NK-92 treated with Interleukin-12 subunit alpha and Interleukin-12 subunit beta, amount 100 ng/mL, for 24 hours (cell line): ENCODE data around the gene DSG3.

ENCODE experiments used
- DNase-seq: peaks from one replicate; lab custom pipeline; 2025; lab: John Stamatoyannopoulos, UW

Gene DSG3, protein sequence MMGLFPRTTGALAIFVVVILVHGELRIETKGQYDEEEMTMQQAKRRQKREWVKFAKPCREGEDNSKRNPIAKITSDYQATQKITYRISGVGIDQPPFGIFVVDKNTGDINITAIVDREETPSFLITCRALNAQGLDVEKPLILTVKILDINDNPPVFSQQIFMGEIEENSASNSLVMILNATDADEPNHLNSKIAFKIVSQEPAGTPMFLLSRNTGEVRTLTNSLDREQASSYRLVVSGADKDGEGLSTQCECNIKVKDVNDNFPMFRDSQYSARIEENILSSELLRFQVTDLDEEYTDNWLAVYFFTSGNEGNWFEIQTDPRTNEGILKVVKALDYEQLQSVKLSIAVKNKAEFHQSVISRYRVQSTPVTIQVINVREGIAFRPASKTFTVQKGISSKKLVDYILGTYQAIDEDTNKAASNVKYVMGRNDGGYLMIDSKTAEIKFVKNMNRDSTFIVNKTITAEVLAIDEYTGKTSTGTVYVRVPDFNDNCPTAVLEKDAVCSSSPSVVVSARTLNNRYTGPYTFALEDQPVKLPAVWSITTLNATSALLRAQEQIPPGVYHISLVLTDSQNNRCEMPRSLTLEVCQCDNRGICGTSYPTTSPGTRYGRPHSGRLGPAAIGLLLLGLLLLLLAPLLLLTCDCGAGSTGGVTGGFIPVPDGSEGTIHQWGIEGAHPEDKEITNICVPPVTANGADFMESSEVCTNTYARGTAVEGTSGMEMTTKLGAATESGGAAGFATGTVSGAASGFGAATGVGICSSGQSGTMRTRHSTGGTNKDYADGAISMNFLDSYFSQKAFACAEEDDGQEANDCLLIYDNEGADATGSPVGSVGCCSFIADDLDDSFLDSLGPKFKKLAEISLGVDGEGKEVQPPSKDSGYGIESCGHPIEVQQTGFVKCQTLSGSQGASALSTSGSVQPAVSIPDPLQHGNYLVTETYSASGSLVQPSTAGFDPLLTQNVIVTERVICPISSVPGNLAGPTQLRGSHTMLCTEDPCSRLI

DNA sequence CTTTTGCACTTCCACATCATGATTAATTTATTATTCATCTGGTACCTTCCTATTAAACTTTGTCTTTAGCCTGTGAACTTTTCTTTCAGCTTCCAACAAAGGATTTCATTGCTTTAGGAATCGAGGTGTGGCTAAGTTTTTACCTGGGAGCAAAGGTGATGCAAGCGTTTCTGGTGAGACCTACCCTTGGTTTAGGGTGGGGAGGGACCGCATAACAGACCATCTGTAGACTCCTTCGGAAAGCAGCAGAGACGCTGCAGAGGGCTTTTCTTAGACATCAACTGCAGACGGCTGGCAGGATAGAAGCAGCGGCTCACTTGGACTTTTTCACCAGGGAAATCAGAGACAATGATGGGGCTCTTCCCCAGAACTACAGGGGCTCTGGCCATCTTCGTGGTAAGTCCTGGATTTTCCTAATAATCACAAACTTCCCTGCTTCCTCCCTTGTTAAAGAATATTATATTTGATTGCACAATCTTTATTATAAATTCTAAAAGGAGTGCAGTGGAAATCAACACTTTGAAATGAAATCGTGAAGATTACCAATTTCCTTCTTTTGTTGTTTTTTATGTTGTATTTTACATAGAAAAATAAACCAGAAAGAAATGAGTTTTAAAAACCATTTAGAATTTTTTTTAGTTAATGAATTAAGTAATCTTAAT lies at the start of gene DSG3:
Gene DSG3, plus strand, starts transcription at position 212 of the 662 bp plus-strand sequence. Its CDS starts 137 bp downstream, at position 349.
- no peak for DNase-seq

DNA sequence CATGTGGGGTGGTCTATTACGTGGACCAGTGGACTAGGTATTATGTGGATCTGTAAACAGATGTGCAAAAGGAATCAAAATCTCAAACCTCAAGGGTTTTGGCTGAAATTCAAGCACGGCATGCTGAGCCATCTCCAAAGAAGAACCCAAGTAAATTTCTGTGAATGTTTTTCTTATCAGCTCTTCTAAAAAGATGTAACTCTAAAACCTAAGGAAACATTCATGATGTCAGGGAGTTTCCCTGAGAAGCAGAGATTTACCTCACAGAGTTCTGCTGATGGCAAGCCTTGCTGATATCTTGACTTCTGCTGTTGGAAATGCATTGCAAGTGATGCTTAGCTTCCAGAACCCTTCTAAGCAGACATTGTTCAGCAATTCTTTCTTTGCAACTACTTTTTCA lies 49.4 kb upstream of the DSG3 start:
- no peak for DNase-seq

DNA sequence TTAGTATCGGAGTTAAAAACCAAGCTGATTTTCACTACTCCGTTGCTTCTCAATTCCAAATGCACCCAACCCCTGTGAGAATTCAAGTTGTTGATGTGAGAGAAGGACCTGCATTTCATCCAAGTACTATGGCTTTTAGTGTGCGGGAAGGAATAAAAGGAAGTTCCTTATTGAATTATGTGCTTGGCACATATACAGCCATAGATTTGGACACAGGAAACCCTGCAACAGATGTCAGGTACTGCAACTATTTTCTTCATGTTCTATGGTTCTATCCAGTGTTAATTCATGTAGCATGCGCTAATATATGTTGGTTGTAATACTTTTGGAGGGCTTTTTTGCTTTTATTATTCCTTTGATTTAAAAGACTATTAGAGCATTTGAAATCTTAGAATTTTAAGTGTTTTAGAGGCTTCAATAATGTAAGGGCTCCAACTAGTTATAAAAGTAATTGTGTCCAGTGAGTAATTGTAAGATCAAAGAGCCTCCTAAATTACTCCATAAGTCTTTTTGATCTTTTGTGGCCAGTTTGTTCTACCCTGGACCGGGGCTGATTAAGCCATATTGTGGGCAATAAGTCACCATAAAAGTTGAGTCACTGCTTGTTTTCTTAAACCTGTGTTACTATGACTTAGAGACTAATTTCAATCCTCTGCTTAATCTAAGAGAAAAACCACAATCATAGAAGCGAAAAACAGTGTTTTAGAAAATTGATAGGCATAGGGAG lies 48.1 kb upstream of the DSG3 start:
- no peak for DNase-seq

- no peak for DNase-seq
These were observed 46.1 kb upstream of the DSG3 start for GRCh38 chr18:31401156-31402025.

DNA sequence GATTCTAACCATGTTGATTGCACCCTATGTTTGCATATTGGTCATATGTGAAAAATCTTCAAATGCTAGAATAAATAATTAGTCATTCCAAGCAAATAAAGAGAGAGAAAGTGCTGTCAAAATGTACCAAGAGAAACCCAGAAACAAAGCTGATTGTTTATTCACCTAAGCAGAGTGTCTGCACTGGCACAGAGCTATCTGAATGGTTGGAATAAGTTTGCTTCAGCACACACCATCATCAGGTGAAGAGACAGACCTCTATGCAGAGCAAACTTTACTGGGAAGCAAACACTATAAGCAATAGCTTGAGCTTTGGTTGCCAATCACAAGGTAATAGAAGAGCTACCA lies 45.5 kb upstream of the DSG3 start:
- no peak for DNase-seq

- DNase-seq, result no peak
These were observed 44.1 kb upstream of the DSG3 start for GRCh38 chr18:31403409-31403808.

DNA sequence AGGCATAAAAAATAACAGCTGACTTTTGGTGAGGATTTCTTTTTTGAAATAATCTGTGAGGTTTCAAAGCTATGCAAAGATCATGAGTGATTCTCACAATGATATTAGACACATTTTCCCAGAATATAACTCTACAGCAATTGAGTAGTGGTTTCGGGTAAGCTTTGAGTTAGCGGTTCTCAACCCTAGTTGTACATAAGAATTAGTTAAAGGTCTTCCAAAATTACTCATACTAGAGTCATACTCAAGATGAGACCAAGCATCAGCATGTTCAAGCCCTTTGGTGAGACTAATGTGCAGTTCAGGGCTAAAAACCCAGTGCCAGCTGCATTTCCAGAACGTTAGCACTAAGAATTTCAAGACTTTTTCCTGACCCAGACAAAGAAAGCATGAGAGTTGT lies 39.9 kb upstream of the DSG3 start:
- no peak for DNase-seq

DNA sequence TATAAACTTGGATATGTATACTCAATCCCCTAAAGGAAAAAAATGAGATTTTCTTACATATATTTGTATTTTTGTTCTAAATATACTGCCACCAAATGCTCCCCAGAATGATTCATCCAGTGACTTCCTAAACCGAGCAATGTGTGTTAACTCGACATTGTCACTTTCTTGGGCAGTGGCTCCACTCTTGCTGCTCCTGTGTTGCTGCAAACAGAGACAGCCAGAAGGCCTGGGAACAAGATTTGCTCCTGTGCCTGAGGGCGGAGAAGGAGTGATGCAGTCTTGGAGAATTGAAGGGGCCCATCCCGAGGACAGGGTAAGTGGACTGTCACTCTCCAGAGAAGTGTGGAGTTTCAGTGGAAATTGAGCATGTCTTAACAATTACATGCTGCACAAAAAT lies 38.3 kb upstream of the DSG3 start:
- DNase-seq, result no peak

GRCh38 chr18:31410716-31411483 lies 36.6 kb upstream of the DSG3 start:
- DNase-seq, result no peak

DNA sequence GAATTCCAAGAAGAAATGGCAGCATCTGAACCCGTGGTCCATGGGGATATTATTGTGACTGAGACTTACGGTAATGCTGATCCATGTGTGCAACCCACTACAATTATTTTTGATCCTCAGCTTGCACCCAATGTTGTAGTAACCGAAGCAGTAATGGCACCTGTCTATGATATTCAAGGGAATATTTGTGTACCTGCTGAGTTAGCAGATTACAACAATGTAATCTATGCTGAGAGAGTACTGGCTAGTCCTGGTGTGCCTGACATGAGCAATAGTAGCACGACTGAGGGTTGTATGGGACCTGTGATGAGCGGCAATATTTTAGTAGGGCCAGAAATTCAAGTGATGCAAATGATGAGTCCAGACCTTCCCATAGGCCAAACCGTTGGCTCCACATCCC lies 34.4 kb upstream of the DSG3 start:
- DNase-seq, result no peak

- DNase-seq, result no peak
These were observed 29.7 kb upstream of the DSG3 start for GRCh38 chr18:31417850-31418249.

DNA sequence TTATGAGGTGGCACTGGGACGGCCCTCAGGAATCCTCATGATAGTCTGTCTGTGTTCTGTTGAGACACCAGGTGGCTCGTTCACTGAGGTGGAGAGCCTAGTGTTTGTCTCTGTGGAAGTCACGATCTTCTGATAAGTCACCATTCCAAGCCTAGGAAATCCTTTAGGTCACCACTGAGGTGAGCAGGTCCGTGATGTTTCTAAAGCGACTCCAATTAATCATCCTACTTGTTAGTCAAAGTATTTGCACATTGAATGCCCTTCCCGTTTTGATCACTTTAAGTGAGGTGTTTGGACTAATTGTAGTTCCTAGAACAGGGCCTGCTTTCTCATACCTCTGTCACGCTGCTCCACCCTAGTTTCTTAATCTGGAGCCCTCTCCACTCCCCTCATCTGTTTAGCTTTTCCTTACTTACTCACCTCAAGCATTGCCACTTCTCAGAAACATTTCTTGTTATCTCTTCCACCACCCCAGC lies 28.0 kb upstream of the DSG3 start:
- no peak for DNase-seq

DNA sequence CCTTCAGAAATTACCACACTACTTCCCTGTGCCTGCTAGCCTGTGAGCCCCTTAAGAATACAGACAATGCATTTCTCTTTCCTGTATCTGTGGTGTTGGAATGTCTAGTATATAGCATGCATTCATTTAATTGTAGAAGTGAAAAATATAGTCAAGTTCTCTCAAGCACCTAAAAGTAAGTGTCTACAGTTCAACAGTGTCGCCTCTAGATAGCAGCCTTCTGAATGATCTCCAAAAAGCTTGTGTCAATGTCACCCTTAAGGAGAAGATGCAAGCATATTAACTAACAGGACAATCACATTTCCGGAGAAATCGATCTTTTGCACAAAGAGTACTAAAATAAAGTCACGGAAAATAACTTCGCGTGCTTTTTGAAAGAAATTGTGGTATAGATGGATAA lies 27.5 kb upstream of the DSG3 start:
- no peak for DNase-seq

GRCh38 chr18:31420524-31420923 lies 27.0 kb upstream of the DSG3 start:
- no peak for DNase-seq

- DNase-seq, result no peak
These were observed 23.1 kb upstream of the DSG3 start for GRCh38 chr18:31424383-31424988.

DNA sequence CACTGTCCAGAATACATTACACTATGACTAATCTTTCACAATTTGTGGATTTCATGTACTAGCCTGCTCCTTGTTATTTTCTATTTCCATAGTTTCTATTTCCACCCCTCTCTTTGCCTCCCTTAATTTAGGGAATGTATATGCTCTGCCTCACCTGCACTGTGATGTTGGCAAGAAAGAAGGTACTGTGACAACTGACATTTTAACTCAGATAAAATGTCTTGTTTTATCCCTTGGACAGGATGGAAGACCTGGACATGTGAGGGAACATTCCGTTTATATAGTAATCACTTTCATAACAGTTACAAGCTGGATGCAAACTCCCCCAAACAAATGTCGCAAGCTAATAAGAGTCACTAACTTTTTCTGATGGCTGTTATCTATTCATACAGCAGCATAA lies 21.5 kb upstream of the DSG3 start:
- DNase-seq, result no peak

DNA sequence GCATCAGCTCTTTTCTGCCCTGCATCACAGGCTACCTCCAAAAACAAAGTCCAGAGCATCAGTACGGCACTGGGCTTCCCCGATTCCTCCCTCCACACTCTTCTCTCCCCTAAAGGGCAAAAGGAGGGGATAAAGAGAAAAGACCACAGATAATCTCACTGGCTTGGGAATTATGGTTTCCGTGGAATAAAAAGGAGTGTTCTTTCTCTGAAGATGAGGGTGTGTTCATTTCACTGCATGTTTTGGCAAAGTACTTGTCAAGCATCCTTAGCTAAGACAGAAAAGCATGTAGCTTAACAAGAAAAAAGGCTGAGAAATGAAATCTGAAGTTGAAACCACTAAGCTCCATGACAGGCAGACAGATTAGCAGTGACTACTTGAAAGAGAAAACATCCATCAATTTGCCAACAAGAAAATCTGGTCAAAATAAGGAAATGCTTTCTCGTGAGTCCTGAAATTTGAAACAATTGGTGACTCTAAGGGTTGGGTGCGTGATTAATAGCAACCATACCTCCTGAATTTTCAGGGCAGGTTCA lies 20.6 kb upstream of the DSG3 start:
- DNase-seq, result no peak

DNA sequence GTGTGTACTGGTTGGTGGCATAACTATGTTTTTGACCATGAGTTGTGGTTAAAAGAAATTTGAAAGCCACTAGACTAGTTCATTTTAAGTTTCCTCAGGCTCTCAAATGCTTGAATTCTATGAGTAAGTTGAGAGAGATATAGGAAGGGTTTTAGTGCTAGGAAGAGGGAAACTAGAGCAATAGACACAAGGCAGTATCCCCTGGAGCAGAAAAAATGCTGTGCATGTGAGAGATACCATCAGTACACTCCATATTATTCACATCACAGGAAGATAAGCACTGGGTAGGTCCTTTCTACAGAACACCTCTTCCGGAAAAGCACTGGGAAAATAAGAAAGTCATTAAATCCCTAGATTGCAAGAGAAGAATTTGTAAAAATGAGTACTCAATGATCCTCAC lies 19.3 kb upstream of the DSG3 start:
- DNase-seq, result no peak

GRCh38 chr18:31429623-31430022 lies 17.9 kb upstream of the DSG3 start:
- no peak for DNase-seq
